ENCODE results near the gene ENTPD8. TPM values are rescaled to one million over a fixed set of nuclear protein-coding genes. Genes with fewer than 3 reads are reported as not detected.

ENTPD8 gene
- total RNA-seq, 1 donor from 2014 or later, result 0.21 TPM

DNA sequence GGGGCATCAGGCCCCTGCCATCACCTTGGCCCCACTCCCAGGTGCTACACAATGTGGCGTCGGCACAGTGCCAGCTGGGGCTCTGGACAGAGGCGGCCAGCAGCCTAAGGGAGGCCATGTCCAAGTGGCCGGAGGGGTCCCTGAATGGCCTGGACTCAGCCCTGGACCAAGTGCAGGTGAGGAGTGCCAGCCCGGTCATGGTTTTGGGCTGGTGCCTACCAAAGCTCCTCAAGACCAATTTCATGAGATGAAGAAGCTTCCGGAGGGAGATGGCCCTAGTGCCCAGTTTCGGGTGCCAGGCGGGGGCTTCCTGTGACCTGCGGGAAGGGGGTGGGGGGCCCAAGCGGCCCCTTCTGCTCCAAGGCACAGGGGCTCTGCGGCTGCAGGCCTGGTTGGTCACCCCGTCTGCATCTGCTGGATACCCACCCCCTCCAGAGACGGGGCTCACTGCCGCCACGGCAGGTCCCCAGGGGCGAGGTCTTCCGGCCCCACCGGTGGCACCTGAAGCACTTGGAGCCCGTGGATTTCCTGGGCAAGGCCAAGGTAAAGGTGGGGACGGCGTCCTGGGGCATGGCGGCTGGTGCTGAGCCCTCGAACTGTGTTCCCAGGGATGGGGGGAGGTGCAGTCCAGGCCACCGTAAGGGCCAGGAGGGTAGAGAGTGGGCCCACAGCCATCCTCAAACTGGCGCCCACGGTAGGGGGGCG, 12.2 kb downstream of the ENTPD8 start:
- no peaks in the 10 kb centered on the region for H3K4me1 Mint-ChIP-seq (ENCODE audit: unreplicated experiment)
- TF ChIP-seq, protein P1, sequence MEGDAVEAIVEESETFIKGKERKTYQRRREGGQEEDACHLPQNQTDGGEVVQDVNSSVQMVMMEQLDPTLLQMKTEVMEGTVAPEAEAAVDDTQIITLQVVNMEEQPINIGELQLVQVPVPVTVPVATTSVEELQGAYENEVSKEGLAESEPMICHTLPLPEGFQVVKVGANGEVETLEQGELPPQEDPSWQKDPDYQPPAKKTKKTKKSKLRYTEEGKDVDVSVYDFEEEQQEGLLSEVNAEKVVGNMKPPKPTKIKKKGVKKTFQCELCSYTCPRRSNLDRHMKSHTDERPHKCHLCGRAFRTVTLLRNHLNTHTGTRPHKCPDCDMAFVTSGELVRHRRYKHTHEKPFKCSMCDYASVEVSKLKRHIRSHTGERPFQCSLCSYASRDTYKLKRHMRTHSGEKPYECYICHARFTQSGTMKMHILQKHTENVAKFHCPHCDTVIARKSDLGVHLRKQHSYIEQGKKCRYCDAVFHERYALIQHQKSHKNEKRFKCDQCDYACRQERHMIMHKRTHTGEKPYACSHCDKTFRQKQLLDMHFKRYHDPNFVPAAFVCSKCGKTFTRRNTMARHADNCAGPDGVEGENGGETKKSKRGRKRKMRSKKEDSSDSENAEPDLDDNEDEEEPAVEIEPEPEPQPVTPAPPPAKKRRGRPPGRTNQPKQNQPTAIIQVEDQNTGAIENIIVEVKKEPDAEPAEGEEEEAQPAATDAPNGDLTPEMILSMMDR (IDR thresholded peaks at IDR 0.05; ENCODE audit: unreplicated experiment), result no peak
- no peaks in the 10 kb centered on the region for H3K9me3 Mint-ChIP-seq (ENCODE audit: unreplicated experiment)
- no peak for DNase-seq (ENCODE audit: low spot score)
- H3K27me3 Mint-ChIP-seq (ENCODE audit: unreplicated experiment), result peaks cover 10% of the 10 kb centered on the region
- no peak overlapping the region for H3K27ac Mint-ChIP-seq (ENCODE audit: unreplicated experiment)
- no peak overlapping the region for H3K4me3 Mint-ChIP-seq (ENCODE audit: unreplicated experiment)
- H3K36me3 Mint-ChIP-seq (ENCODE audit: low read depth, unreplicated experiment), result no peaks in the 10 kb centered on the region

DNA sequence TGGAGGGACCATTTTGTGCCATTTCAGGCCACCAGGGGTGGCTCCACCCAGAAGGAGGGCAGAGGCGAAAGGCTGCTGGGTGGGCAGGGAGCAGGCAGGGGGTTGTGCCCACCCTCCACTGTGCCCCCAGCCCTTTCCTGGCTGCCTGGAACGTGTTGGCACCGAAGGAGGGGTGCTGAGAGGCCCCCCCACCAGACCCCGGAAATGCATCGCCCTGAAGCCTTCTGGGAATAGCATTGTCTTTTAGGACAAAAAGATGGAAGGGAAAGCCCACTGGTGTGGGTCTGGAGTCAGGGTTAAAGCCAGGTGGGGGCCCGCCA, 12.9 kb downstream of the ENTPD8 start:
- Mint-ChIP-seq H3K9me3 (ENCODE audit: unreplicated experiment) (no peaks in the 10 kb centered on the region), H3K4me1 (ENCODE audit: unreplicated experiment) (no peaks in the 10 kb centered on the region), H3K36me3 (ENCODE audit: low read depth, unreplicated experiment) (no peaks in the 10 kb centered on the region), H3K4me3 (ENCODE audit: unreplicated experiment) (no peak overlapping the region), H3K27ac (ENCODE audit: unreplicated experiment) (no peak overlapping the region), H3K27me3 (ENCODE audit: unreplicated experiment) (peaks cover 10% of the 10 kb centered on the region)
- TF ChIP-seq, protein P1 (IDR thresholded peaks at IDR 0.05; ENCODE audit: unreplicated experiment), result no peak
- DNase-seq (ENCODE audit: low spot score), result no peak

DNA sequence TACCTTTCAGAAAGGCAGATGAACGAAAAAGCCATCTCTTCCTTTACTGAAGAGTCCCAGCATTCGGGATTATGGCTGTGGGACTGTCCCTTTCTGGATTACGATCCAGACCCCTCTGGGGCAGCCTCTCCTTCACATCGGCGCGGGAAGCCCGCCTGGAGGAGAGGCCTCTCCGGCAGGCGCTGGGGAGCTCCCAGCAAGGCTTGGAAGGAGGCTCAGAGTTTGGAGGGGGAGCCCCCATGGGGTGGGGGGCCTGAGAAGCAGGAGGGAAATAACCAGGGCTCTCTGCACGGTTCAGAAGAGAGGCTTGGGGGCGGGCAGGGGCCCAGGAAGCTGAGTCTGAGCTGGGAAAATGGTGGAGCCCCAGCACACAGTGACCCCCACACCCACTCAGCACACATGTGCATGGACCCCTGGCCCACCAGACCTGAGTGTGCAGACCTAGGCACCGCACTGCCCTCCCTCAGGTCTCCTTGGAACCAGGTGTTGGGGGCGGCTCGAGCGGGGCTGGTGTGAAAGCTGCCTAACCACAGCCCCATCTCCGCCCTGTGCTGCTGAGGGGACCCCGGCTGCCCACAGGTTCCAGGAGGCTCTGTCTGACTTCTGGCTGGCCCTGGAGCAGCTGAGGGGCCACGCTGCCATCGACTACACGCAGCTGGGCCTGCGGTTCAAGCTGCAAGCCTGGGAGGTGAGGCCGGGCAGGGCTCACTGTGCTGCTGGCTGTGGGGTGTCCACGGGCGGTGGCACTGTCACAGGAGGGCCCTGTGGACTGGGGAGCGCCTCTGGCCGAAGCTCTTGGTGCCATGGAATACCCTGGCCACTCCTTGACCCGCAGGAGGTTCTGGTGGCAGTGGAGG, 13.5 kb downstream of the ENTPD8 start:
- H3K27me3 Mint-ChIP-seq (ENCODE audit: unreplicated experiment), result peaks cover 10% of the 10 kb centered on the region
- TF ChIP-seq, protein P1 (IDR thresholded peaks at IDR 0.05; ENCODE audit: unreplicated experiment), result no peak
- H3K36me3 Mint-ChIP-seq (ENCODE audit: low read depth, unreplicated experiment), result no peaks in the 10 kb centered on the region
- no peak overlapping the region for H3K4me3 Mint-ChIP-seq (ENCODE audit: unreplicated experiment)
- H3K27ac Mint-ChIP-seq (ENCODE audit: unreplicated experiment), result no peak overlapping the region
- no peak for DNase-seq (ENCODE audit: low spot score)
- no peaks in the 10 kb centered on the region for H3K9me3 Mint-ChIP-seq (ENCODE audit: unreplicated experiment)
- H3K4me1 Mint-ChIP-seq (ENCODE audit: unreplicated experiment), result no peaks in the 10 kb centered on the region

DNA sequence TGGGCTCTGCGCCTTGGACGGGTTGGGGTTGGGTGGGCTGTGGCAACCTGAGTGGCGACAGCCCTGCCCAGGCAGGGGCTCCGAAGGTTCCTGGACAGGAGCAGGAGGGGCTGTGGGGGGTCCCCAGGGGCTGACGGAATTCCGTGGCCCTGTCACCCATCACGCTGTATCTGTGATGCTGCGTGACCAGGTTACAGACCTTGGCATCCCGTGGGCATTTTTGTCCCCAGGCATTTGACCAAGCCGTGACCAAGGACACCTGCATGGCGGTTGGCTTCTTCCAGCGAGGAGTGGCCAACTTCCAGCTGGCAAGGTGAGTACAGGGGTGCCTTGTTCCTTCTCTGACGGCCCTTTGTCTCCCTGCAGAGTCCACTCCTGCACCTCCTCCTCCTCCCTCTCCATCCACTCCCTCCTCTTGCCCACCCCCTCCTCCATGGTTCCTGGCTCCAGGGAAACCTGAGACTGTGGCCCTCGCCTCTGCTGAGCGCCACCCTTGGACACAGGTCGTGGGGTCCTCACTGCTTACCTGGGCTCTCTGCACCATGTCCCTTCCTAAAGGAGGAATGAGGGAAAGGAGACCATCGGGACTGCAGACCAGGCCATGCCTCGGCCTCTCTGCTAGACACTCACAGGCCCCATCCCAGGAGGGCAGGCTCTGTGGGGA, 15.0 kb downstream of the ENTPD8 start:
- no peak for DNase-seq (ENCODE audit: low spot score)
- Mint-ChIP-seq H3K36me3 (ENCODE audit: low read depth, unreplicated experiment) (no peaks in the 10 kb centered on the region), H3K27ac (ENCODE audit: unreplicated experiment) (no peak overlapping the region), H3K9me3 (ENCODE audit: unreplicated experiment) (no peaks in the 10 kb centered on the region), H3K4me3 (ENCODE audit: unreplicated experiment) (no peak overlapping the region), H3K4me1 (ENCODE audit: unreplicated experiment) (peaks cover 4% of the 10 kb centered on the region), H3K27me3 (ENCODE audit: unreplicated experiment) (peaks cover 13% of the 10 kb centered on the region)
- TF ChIP-seq, protein P1 (IDR thresholded peaks at IDR 0.05; ENCODE audit: unreplicated experiment), result no peak
